Measurements from ENCODE around the gene CDKN2AIP. TPM values are rescaled to one million over a fixed set of nuclear protein-coding genes. Genes with fewer than 3 reads are reported as not detected.

Gene CDKN2AIP
- total and polyA plus RNA-seq, 2 of the 4 experiments (the other 2 are of a cell fraction), result 11.0 to 16.8 TPM

DNA sequence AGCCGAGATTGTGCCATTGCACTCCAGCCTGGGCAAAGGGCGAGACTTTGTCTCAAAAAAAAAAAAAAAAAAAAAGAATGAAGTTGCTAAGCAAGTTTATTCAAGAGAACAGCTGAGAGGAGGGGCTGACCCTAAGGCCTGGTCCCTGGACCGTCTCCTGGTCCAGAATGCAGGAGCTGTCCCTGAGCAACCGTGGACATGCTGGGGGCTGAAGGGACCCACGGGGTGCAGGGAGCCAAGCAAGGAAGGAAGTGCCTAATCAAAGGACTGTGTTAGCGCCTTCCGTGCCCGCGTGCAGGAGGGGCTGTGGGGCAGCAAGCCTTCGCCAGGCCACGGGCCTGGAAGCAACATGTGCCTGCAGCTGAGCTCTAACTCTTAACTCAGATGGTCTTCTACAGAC, 39.1 kb upstream of the CDKN2AIP start:
- Histone ChIP-seq H3K9ac (ENCODE audit: low read depth, low read length) (no peak overlapping the region), H3K9me1 (ENCODE audit: insufficient read depth, low read length) (no peaks in the 10 kb centered on the region), H3K18ac (ENCODE audit: low read depth, low read length) (no peak overlapping the region), H2AK9ac (replicated peaks; ENCODE audit: low read depth, low read length, poor library complexity) (no peak overlapping the region), H3K27ac (ENCODE audit: insufficient read depth, low read length) (no peak overlapping the region), H2BK120ac (ENCODE audit: low read depth, low read length) (no peak overlapping the region), H4K91ac (ENCODE audit: insufficient read depth, low read depth, low read length) (no peak overlapping the region), H3K36me3 (ENCODE audit: control insufficient read depth, insufficient read depth, low read length) (no peaks in the 10 kb centered on the region), H2AFZ (replicated peaks; ENCODE audit: low read length, poor library complexity) (no peak overlapping the region), H3K4me3 (ENCODE audit: insufficient read depth, low read depth, low read length) (no peak overlapping the region), H2AK5ac (ENCODE audit: low read depth, low read length) (no peak overlapping the region), H2BK5ac (ENCODE audit: low read depth, low read length, poor library complexity, severe bottlenecking) (no peak overlapping the region), H3K23ac (ENCODE audit: low read depth, low read length) (no peak overlapping the region), H3K4ac (ENCODE audit: low read depth, low read length) (no peak overlapping the region), H3K79me1 (ENCODE audit: low read depth in 1 of 2, low read length in 2 of 2) (no peaks in the 10 kb centered on the region), H2BK20ac (ENCODE audit: low read depth, low read length) (no peak overlapping the region), H3K14ac (replicated peaks; ENCODE audit: low read depth, low read length) (no peak overlapping the region), H4K20me1 (ENCODE audit: insufficient read depth, low read length) (no peaks in the 10 kb centered on the region), H4K5ac (ENCODE audit: low read depth, low read length) (no peak overlapping the region), H4K8ac (ENCODE audit: low read depth in 2 of 2, low read length in 2 of 2) (no peak overlapping the region), H3K56ac (ENCODE audit: extremely low read depth, insufficient read depth, low read length) (no peak overlapping the region), H2BK15ac (ENCODE audit: low read depth, low read length) (no peak overlapping the region), H3K4me2 (ENCODE audit: low read depth, low read length) (no peak overlapping the region), H3K4me1 (ENCODE audit: control insufficient read depth, insufficient read depth, low read length) (no peaks in the 10 kb centered on the region), H3K27me3 (ENCODE audit: control insufficient read depth, insufficient read depth, low read length) (peaks cover 10% of the 10 kb centered on the region; the same call in 1 of the 2 replicates), H3K9me3 (ENCODE audit: control insufficient read depth, insufficient read depth, low read length) (no peaks in the 10 kb centered on the region)
- ChIA-PET CTCF (no interaction called here), POLR2A (ENCODE audit: unreplicated experiment) (no interaction called here)
- in situ Hi-C loops (cut with MboI; ENCODE audit: low sequenced_read_pairs) (loop anchor here (10.0 kb wide), 1 partner anchor 331 kb away; no protein-coding TSS in a partner anchor), dilution Hi-C loops (cut with HindIII; ENCODE audit: low sequenced_read_pairs, unreplicated experiment) (no loop called here), intact Hi-C loops (cut with micrococcal nuclease) (loop anchor here (5.0 kb wide), 1 partner anchor 333 kb away; no protein-coding TSS in a partner anchor)
- DNase-seq, result no peak
- no peak for ATAC-seq (ENCODE audit: low read depth)
- no TSS peak for BruUV-seq (replicated peaks)
- WGBS, 2 experiments (ENCODE audit: extremely low coverage in 2 of 2, insufficient read length in 1 of 2), result 100% methylated on average over 2 of the region's 11 CpGs; no CpG with 5 or more reads in 1 of the 2 experiments
- TF ChIP-seq CHD1 (IDR thresholded peaks at IDR 0.05; ENCODE audit: low read depth, low read length) (no peak), CEBPB (IDR thresholded peaks at IDR 0.05; ENCODE audit: low read depth, low read length) (no peak), ELK1 (IDR thresholded peaks at IDR 0.05; ENCODE audit: borderline replicate concordance, low read depth, low read length) (no peak), NFE2L2 (IDR thresholded peaks at IDR 0.05; ENCODE audit: low read depth, low read length) (no peak), RFX5 (IDR thresholded peaks at IDR 0.05; ENCODE audit: low read depth, low read length) (no peak), BHLHE40 (IDR thresholded peaks at IDR 0.05; ENCODE audit: low read depth, low read length) (no peak), MAFK (IDR thresholded peaks at IDR 0.05; ENCODE audit: low read depth, low read length) (no peak), SMC3 (IDR thresholded peaks at IDR 0.05; ENCODE audit: low read depth, low read length) (no peak), FOS (IDR thresholded peaks at IDR 0.05; ENCODE audit: low read depth, low read length) (no peak)

All from IMR-90 (cell line).